ENCODE measurements around the gene RAPGEF1. TPM values are rescaled to one million over a fixed set of nuclear protein-coding genes. Genes with fewer than 3 reads are reported as not detected.

RAPGEF1 gene
- total RNA-seq, 1 donor from 2014 or later: 144 TPM

DNA sequence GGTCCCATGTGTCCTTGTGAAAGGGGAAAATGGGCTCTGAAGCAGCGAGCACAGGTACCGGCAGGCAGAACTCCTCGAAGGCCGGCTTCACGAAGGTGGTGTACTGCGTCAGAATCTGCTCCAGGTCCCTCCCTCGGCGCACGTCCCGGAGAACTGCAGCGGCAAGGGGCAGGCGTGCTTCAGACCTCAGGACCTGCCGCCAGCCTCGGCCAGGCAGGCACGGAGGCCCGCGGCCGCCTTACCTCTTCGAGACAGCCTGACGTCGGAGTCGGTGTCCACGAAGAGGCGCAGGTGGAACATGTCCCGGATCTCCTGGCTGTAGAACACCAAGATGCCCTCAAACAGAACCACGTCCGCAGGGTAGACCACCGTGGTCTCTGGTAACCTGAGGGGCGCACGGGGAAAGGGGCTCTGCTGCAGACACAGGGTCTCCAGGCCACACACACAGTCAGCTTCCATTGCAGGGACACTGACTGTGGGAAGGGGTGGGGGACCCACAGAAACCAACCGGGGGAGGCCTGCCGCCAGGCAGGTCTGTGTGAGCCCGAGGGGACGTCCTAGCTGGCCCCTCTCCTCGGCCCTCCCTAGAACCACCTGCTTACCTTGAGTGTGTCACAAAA, 210.9 kb downstream of the RAPGEF1 start:
- TF ChIP-seq, protein P1, sequence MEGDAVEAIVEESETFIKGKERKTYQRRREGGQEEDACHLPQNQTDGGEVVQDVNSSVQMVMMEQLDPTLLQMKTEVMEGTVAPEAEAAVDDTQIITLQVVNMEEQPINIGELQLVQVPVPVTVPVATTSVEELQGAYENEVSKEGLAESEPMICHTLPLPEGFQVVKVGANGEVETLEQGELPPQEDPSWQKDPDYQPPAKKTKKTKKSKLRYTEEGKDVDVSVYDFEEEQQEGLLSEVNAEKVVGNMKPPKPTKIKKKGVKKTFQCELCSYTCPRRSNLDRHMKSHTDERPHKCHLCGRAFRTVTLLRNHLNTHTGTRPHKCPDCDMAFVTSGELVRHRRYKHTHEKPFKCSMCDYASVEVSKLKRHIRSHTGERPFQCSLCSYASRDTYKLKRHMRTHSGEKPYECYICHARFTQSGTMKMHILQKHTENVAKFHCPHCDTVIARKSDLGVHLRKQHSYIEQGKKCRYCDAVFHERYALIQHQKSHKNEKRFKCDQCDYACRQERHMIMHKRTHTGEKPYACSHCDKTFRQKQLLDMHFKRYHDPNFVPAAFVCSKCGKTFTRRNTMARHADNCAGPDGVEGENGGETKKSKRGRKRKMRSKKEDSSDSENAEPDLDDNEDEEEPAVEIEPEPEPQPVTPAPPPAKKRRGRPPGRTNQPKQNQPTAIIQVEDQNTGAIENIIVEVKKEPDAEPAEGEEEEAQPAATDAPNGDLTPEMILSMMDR (IDR thresholded peaks at IDR 0.05): no peak
- peaks cover 12% of the 10 kb centered on the region for H3K4me1 ChIP-seq
- DNase-seq (no peak), ATAC-seq (no peak)
- H3K27ac ChIP-seq: no peak overlapping the region
- no peaks in the 10 kb centered on the region for H3K27me3 ChIP-seq
- no peak overlapping the region for H3K4me3 ChIP-seq
- no peaks in the 10 kb centered on the region for H3K9me3 ChIP-seq
- intact Hi-C loops (cut with DNase I): no loop called here
- peaks cover 50% of the 10 kb centered on the region for H3K36me3 ChIP-seq

DNA sequence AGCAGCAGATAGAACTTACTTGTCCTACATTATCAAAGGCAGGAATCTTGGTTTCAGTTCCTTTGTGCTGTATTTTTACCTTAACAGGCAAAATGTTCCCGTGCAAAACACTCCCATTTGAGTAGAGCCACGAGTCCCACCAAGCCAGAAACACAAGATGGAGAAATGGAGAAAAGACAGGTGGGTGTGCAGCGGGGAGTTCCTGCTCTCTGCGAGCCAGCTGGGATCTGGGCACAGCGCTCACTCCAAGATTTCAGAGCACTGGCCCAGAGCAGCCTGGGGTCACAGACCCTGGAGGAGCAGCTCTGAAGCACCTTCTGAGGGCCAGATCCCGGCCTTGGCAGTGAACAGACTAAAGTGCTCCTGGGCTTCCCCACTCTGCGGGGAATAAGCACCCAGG, 211.7 kb downstream of the RAPGEF1 start:
- no peaks in the 10 kb centered on the region for H3K27me3 ChIP-seq
- no peaks in the 10 kb centered on the region for H3K9me3 ChIP-seq
- no peak overlapping the region for H3K4me3 ChIP-seq
- intact Hi-C loops (cut with DNase I): no loop called here
- H3K27ac ChIP-seq: no peak overlapping the region
- TF ChIP-seq, protein P1 (IDR thresholded peaks at IDR 0.05): no peak
- ATAC-seq (no peak), DNase-seq (no peak)
- H3K36me3 ChIP-seq: peaks cover 58% of the 10 kb centered on the region
- H3K4me1 ChIP-seq: peaks cover 12% of the 10 kb centered on the region

Other genes starting within 250 kb of the RAPGEF1 start
- gene POMT1, start 237.2 kb downstream of the RAPGEF1 start, total RNA-seq: 25.2 TPM
- gene UCK1, start 208.8 kb downstream of the RAPGEF1 start, total RNA-seq: 27.9 TPM
- 3.9 TPM for gene PRRT1B, start 194.6 kb downstream of the RAPGEF1 start, total RNA-seq

Measured in upper lobe of right lung (tissue), 1 donor.